Peyer's patch (tissue), 4 donors: ENCODE results near the gene EFNA5.

Source experiments
- POLR2A ChIP-seq, 2 donors: fragments of 450-650 bp; IDR thresholded peaks; one replicate each; pipeline ENCODE4 v1.5.1; 2017; ENCODE audit warnings: antibody characterized with exemption in 2 of 2, mild to moderate bottlenecking in 2 of 2, moderate library complexity in 2 of 2
- TF ChIP-seq, protein P1 (sequence below), 6 experiments: fragments of 450-650 bp in 4 of 6; fragments of 200-600 bp in 2 of 6; sonication (generic) in 1 of 6; IDR thresholded peaks; one replicate each; pipeline ENCODE4 v1.5.1; 2017 to 2019; ENCODE audit warnings: antibody characterized with exemption in 6 of 6, mild to moderate bottlenecking in 3 of 6, moderate library complexity in 1 of 6

DNA sequence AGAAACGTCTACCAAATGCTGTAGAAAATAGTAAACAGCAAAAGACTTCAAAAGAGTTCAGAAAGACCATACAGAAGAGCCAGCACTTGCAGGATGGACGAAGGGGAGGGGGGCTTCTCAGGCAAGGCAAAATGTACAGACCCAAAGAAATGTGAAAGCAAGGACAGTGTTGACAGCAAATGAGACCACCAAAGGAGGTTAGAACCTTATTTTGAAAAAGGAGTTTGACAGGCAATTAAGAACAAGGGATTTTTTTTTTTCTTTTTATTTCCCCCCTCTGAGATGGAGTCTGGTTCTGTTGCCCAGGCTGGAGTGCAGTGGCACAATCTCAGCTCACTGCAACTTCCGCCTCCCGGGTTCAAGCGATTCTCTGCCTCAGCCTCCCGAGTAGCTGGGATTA is 223.2 kb downstream of the EFNA5 start:
- TF ChIP-seq, protein P1, sequence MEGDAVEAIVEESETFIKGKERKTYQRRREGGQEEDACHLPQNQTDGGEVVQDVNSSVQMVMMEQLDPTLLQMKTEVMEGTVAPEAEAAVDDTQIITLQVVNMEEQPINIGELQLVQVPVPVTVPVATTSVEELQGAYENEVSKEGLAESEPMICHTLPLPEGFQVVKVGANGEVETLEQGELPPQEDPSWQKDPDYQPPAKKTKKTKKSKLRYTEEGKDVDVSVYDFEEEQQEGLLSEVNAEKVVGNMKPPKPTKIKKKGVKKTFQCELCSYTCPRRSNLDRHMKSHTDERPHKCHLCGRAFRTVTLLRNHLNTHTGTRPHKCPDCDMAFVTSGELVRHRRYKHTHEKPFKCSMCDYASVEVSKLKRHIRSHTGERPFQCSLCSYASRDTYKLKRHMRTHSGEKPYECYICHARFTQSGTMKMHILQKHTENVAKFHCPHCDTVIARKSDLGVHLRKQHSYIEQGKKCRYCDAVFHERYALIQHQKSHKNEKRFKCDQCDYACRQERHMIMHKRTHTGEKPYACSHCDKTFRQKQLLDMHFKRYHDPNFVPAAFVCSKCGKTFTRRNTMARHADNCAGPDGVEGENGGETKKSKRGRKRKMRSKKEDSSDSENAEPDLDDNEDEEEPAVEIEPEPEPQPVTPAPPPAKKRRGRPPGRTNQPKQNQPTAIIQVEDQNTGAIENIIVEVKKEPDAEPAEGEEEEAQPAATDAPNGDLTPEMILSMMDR (IDR thresholded peaks at IDR 0.05): no peak
- no peak for TF ChIP-seq POLR2A (IDR thresholded peaks at IDR 0.05)
